BJ (cell line): ENCODE data around the gene PEDS1. TPM values are rescaled to one million over a fixed set of nuclear protein-coding genes. Genes with fewer than 3 reads are reported as not detected.
"Not testable (repeated sequence)": the region's sequence is repeated elsewhere in the genome, so short reads cannot be mapped to it uniquely, and the experiment has no call there.

Source experiments
- CTCF ChIA-PET: fragments of 350-600 bp; formaldehyde crosslinking; extraction: SDS; loops from one replicate; lab custom pipeline; 2021; ENCODE audit warnings: antibody characterized with exemption, inconsistent platforms; lab: Yijun Ruan, JAX
- POLR2A ChIA-PET: fragments of 300-600 bp; sonication (Branson Sonifier 250); formaldehyde crosslinking; extraction: SDS; loops from one replicate; lab custom pipeline; 2021; ENCODE audit warnings: antibody characterized with exemption; lab: Charles Lee
- DNase-seq: peaks from one replicate; pipeline ENCODE4 v3.0.0-alpha.2; 2011; ENCODE audit warnings: low read depth
- H3K27me3 ChIP-seq: 2 replicates; pipeline ENCODE4 v1.6.0; 2011; ENCODE audit warnings: low read length; ENCODE audit not compliant: control insufficient read depth, insufficient read depth
- H3K36me3 ChIP-seq: 2 replicates; pipeline ENCODE4 v1.5.1; 2011; ENCODE audit warnings: low read length; ENCODE audit not compliant: control insufficient read depth, insufficient read depth
- H3K4me3 ChIP-seq: 2 replicates; pipeline ENCODE4 v1.5.1; 2011; ENCODE audit warnings: low read depth, mild to moderate bottlenecking, control low read depth, low read length
- polyA plus RNA-seq: library from polyadenylated mRNA; depleted of rRNA; stranded (reverse); fragments of >200 nt; gene quantifications from 2 replicates; pipeline ENCODE4 v1.2.3, GENCODE V29; 2011
- TF ChIP-seq, protein P1 (sequence below): IDR thresholded peaks from 2 replicates; pipeline ENCODE4 v1.5.1; 2011; ENCODE audit warnings: low read depth, mild to moderate bottlenecking, control low read depth, inconsistent platforms, low read length, moderate library complexity; ENCODE audit not compliant: insufficient read depth

PEDS1 gene
- polyA plus RNA-seq, 1 experiment: 52.3 TPM

DNA sequence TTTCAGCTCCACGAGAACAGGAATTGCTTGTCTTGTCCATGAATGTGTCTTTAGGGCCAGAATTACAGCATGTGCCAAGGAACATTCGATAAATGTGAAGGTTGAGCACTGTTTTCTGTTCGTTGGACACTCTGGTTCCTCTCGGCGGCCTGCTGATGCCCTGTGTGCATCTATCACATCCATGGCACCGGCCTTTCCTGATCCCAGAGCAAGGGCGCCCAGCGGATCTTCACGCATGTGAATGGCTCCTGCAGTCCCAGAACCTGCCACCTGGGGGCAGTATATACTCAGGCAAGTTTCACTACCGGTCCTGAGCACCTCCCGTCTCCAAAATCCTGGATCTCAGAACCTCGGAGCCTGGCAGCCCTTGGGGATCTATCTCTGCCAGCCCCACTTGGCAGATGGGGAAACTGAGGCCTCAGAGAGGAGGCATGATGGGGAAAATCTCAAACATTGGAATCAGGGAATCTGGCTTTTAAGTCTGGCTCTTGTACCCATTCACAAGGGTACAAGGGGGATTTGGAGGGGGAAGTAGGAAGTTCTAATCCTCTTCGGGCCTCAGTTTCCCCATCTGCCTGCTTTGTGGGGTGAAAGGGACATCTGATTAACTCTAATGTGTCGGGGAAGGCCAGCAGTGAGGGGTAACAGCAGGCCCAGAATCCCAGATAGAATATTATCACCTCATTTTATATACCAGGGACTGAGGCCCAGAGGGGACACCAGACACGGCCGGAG lies 32.8 kb upstream of the PEDS1 start:
- ChIA-PET CTCF (interaction anchor here (0.6 to 8.9 kb wide), 32 partner anchors 8 to 603 kb away, joined by 3 to 195 read pairs (median 4); no protein-coding TSS in a partner anchor), POLR2A (no interaction called here)
- no peak overlapping the region for H3K4me3 ChIP-seq
- H3K27me3 ChIP-seq: no peaks in the 10 kb centered on the region
- H3K36me3 ChIP-seq: no peaks in the 10 kb centered on the region
- TF ChIP-seq, protein P1, sequence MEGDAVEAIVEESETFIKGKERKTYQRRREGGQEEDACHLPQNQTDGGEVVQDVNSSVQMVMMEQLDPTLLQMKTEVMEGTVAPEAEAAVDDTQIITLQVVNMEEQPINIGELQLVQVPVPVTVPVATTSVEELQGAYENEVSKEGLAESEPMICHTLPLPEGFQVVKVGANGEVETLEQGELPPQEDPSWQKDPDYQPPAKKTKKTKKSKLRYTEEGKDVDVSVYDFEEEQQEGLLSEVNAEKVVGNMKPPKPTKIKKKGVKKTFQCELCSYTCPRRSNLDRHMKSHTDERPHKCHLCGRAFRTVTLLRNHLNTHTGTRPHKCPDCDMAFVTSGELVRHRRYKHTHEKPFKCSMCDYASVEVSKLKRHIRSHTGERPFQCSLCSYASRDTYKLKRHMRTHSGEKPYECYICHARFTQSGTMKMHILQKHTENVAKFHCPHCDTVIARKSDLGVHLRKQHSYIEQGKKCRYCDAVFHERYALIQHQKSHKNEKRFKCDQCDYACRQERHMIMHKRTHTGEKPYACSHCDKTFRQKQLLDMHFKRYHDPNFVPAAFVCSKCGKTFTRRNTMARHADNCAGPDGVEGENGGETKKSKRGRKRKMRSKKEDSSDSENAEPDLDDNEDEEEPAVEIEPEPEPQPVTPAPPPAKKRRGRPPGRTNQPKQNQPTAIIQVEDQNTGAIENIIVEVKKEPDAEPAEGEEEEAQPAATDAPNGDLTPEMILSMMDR: peak; percentile 93
- no peak for DNase-seq

DNA sequence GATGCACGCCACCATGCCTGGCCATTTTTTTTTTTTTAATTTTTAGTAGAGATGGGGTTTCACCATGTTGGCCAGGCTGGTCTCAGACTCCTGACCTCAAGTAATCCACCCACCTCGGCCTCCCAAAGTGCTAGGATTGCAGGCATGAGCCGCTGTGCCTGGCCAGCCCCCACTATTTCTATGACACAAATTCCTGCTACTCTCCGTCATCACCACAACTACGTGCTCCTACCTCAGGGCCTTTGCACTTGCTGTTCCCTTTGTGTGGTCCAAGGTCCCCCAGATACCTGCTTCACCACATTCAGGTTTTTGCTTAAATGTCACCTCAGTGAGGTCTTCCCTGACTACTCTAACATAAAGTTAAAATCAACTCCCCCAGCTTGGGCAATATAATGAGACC lies 31.9 kb upstream of the PEDS1 start:
- POLR2A ChIA-PET: no interaction called here
- no peaks in the 10 kb centered on the region for H3K27me3 ChIP-seq
- TF ChIP-seq, protein P1: no peak
- CTCF ChIA-PET: interaction anchor here (0.6 to 8.9 kb wide), 27 partner anchors 10 to 604 kb away, joined by 3 to 195 read pairs (median 4); no protein-coding TSS in a partner anchor
- DNase-seq: no peak
- no peak overlapping the region for H3K4me3 ChIP-seq
- no peaks in the 10 kb centered on the region for H3K36me3 ChIP-seq

DNA sequence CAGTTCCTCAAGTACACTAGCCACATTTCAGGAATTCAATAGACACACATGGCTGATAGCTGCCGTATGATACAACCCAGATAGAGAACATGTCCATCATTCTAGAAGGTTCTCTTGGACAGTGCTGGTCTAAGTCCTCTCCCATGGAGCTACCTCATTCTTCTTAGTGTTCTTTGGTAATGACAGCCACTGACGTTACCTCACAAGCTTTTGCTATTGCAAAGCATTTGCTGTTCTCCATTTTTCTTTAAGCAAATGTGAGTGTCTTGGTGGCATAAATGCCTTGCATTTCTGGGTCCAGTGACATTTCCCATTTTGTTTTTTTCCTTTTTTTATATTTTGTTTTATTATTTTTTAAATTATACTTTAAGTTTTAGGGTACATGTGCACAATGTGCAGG lies 28.8 kb upstream of the PEDS1 start:
- ChIA-PET POLR2A (no interaction called here), CTCF (interaction anchor here (0.8 to 5.5 kb wide), 5 partner anchors 14 to 394 kb away, joined by 4 to 32 read pairs (median 8); no protein-coding TSS in a partner anchor)
- Histone ChIP-seq H3K36me3 (no peaks in the 10 kb centered on the region), H3K27me3 (no peaks in the 10 kb centered on the region), H3K4me3 (no peak overlapping the region)
- DNase-seq: no peak
- TF ChIP-seq, protein P1: no peak

DNA sequence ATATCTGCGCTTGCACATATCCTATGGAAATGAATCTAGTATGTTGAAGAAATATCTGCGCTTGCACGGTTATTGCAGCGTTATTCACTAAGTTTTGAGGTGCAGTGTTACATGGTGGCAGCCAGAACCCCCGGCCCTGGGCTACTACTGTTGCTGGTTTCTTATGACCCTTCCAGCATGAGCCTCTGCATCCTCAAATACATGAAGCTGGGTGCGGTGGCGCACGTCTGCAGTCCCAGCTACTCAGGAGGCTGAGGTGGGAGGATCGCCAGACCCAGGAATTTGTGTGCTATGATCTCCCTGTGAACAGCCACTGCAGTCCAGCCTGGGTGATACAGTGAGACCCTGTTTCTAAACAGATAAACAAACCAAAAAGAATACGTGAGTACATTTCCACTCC lies 27.8 kb upstream of the PEDS1 start:
- TF ChIP-seq, protein P1: no peak
- Histone ChIP-seq H3K4me3 (no peak overlapping the region), H3K27me3 (no peaks in the 10 kb centered on the region), H3K36me3 (no peaks in the 10 kb centered on the region)
- no peak for DNase-seq
- ChIA-PET POLR2A (no interaction called here), CTCF (interaction anchor here (1.6 to 5.5 kb wide), 3 partner anchors 8 to 61 kb away, joined by 5 to 32 read pairs (median 8); partner anchors contain the start of gene CEBPB)

DNA sequence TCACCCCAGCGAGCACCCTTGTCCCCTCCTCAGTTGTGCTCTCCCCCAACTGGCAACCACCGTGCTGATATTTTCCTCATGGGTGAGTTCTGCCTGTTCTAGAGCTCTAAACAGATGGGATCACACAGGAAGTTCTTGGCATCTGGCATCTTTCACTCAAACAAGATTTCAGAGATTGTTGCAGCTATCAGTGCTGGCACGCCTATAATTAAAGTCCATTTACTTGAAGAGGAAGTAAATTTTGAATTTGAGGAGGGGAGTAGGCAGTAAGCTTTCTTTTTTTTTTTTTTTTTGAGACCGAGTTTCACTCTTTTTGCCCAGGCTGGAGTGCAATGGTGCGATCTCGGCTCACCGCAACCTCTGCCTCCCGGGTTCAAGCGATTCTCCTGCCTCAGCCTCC lies 25.1 kb upstream of the PEDS1 start:
- CTCF ChIA-PET: interaction anchor here (0.6 to 5.5 kb wide), 19 partner anchors 9 to 421 kb away, joined by 3 to 32 read pairs (median 5); no protein-coding TSS in a partner anchor
- H3K36me3 ChIP-seq, H3K27me3 ChIP-seq, POLR2A ChIA-PET, H3K4me3 ChIP-seq, DNase-seq: not testable (repeated sequence)
